ENCODE data around the gene MICU1. TPM values are rescaled to one million over a fixed set of nuclear protein-coding genes. Genes with fewer than 3 reads are reported as not detected.

Gene MICU1
- total RNA-seq, 1 experiment from 2014 or later, result 89.4 TPM

- H3K36me3 Mint-ChIP-seq (ENCODE audit: insufficient read depth, unreplicated experiment), result no peaks in the 10 kb centered on the region
- no peak overlapping the region for H3K27ac Mint-ChIP-seq (ENCODE audit: unreplicated experiment)
- no peak for TF ChIP-seq CTCF (IDR thresholded peaks at IDR 0.05; ENCODE audit: unreplicated experiment)
- BruUV-seq (replicated peaks), result no TSS peak
- no peak overlapping the region for H3K4me3 Mint-ChIP-seq (ENCODE audit: low read depth, unreplicated experiment)
- no peaks in the 10 kb centered on the region for H3K9me3 Mint-ChIP-seq (ENCODE audit: low read depth, unreplicated experiment)
- no peaks in the 10 kb centered on the region for H3K4me1 Mint-ChIP-seq (ENCODE audit: low read depth, unreplicated experiment)
- peak; percentile 40 for DNase-seq
- intact Hi-C loops (cut with micrococcal nuclease; ENCODE audit: unreplicated experiment), result no loop called here
- H3K27me3 Mint-ChIP-seq (ENCODE audit: unreplicated experiment), result no peaks in the 10 kb centered on the region
- CTCF ChIA-PET, result interaction anchor here (0.6 to 1.1 kb wide), 5 partner anchors 397 to 854 kb away, joined by 3 read pairs; no protein-coding TSS in a partner anchor
These were observed 250.3 kb downstream of the MICU1 start for GRCh38 chr10:72375585-72375984.

DNA sequence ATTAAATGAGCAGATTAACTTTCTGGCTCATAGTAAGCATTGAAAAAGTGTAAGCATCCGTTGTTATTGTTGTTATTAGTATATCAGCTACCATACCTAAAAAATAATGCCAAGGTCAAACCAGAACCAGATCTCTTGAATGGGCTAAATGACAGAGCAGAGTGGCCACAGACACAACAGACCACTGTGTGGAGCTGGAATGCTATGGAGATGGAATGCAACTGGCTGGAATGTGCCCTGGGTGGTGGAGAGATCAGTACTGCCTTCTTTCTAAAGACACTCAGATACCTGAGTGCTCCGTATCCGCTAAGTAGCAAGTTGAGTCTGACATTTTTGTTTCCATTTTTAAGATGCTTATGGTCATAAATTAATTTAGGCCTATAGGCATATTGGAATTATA is 250.7 kb downstream of the MICU1 start:
- TF ChIP-seq CTCF (IDR thresholded peaks at IDR 0.05; ENCODE audit: unreplicated experiment), result no peak
- DNase-seq, result no peak
- BruUV-seq (replicated peaks), result no TSS peak
- CTCF ChIA-PET, result interaction anchor here (0.6 to 1.1 kb wide), 5 partner anchors 397 to 853 kb away, joined by 3 read pairs; no protein-coding TSS in a partner anchor
- H3K27ac Mint-ChIP-seq (ENCODE audit: unreplicated experiment), result no peak overlapping the region
- H3K4me1 Mint-ChIP-seq (ENCODE audit: low read depth, unreplicated experiment), result no peaks in the 10 kb centered on the region
- no peaks in the 10 kb centered on the region for H3K27me3 Mint-ChIP-seq (ENCODE audit: unreplicated experiment)
- H3K36me3 Mint-ChIP-seq (ENCODE audit: insufficient read depth, unreplicated experiment), result no peaks in the 10 kb centered on the region
- intact Hi-C loops (cut with micrococcal nuclease; ENCODE audit: unreplicated experiment), result no loop called here
- H3K4me3 Mint-ChIP-seq (ENCODE audit: low read depth, unreplicated experiment), result no peak overlapping the region
- no peaks in the 10 kb centered on the region for H3K9me3 Mint-ChIP-seq (ENCODE audit: low read depth, unreplicated experiment)

DNA sequence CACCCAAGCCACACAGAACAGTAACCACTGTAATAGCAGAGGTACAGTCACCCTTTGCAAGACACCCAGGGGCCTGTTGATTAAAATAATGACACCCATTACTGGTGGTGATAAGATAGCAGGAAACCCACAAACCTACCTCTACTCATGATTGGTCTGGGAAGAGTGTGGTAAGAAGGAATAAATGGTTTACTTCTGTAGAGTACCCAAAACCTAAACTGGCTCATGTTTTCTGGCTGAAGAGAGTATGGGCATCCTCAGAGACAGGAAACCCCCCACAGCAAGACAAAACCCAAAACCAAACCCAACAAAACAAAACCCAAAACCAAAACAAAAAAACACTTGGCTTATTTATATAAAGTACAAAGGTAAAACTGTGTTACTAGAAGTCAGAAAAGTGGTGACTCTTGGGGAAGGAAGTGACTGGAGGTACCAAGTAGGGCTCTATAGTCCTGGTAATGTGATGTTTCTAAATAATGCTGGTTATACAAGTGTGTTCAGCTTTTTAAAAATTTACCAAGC is 255.6 kb downstream of the MICU1 start:
- intact Hi-C loops (cut with micrococcal nuclease; ENCODE audit: unreplicated experiment), result no loop called here
- H3K27ac Mint-ChIP-seq (ENCODE audit: unreplicated experiment), result no peak overlapping the region
- no peak for TF ChIP-seq CTCF (IDR thresholded peaks at IDR 0.05; ENCODE audit: unreplicated experiment)
- no peak for DNase-seq
- H3K4me3 Mint-ChIP-seq (ENCODE audit: low read depth, unreplicated experiment), result no peak overlapping the region
- H3K9me3 Mint-ChIP-seq (ENCODE audit: low read depth, unreplicated experiment), result no peaks in the 10 kb centered on the region
- peaks cover 5% of the 10 kb centered on the region for H3K36me3 Mint-ChIP-seq (ENCODE audit: insufficient read depth, unreplicated experiment)
- H3K27me3 Mint-ChIP-seq (ENCODE audit: unreplicated experiment), result no peaks in the 10 kb centered on the region
- BruUV-seq (replicated peaks), result no TSS peak
- CTCF ChIA-PET, result no interaction called here
- H3K4me1 Mint-ChIP-seq (ENCODE audit: low read depth, unreplicated experiment), result no peaks in the 10 kb centered on the region

- no peak for DNase-seq
- Mint-ChIP-seq H3K4me3 (ENCODE audit: low read depth, unreplicated experiment) (no peak overlapping the region), H3K36me3 (ENCODE audit: insufficient read depth, unreplicated experiment) (peaks cover 12% of the 10 kb centered on the region), H3K4me1 (ENCODE audit: low read depth, unreplicated experiment) (peaks cover 11% of the 10 kb centered on the region), H3K9me3 (ENCODE audit: low read depth, unreplicated experiment) (no peaks in the 10 kb centered on the region), H3K27ac (ENCODE audit: unreplicated experiment) (no peak overlapping the region), H3K27me3 (ENCODE audit: unreplicated experiment) (no peaks in the 10 kb centered on the region)
- BruUV-seq (replicated peaks), result TSS peak; percentile 78
- TF ChIP-seq CTCF (IDR thresholded peaks at IDR 0.05; ENCODE audit: unreplicated experiment), result no peak
- CTCF ChIA-PET, result no interaction called here
- intact Hi-C loops (cut with micrococcal nuclease; ENCODE audit: unreplicated experiment), result no loop called here
These were observed 258.4 kb downstream of the MICU1 start for GRCh38 chr10:72367301-72367960.

Data from Calu3 (cell line).